Fibroblast of mammary gland (primary cell): ENCODE results near the gene PABPN1L.

Experiments used
- DNase-seq: peaks from one replicate; pipeline ENCODE4 v3.0.0-alpha.2; 2010; ENCODE audit warnings: low read depth
- H3K4me3 ChIP-seq: 2 replicates; pipeline ENCODE4 v1.5.1; 2011; ENCODE audit warnings: low read depth, mild to moderate bottlenecking, low read length, moderate library complexity; ENCODE audit not compliant: control insufficient read depth
- TF ChIP-seq, protein P1 (sequence below): conservative IDR thresholded peaks from 2 replicates; pipeline ENCODE4 v1.5.1; 2011; ENCODE audit warnings: low read depth, low read length, inconsistent platforms; ENCODE audit not compliant: control insufficient read depth, insufficient read depth

Gene PABPN1L

DNA sequence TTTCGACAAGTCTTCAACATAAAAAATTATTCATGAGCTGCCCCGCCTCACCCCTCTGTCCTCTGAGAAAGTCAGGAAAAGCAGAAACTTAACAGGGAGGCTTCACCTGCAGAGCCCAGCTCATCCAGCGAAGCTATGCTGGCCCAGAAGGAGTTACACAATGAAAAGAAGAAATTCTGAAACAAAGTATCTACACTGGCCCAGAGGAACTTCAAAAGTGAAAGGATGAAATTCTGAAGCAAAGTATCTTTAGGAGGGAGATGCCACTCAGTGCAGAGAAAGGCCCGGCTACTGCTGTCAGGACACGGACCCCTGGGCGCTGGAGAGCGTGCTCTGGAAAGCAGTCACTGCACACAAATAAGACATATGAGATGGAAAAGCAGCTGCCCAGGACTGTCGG is 11.3 kb downstream of the PABPN1L start:
- no peak overlapping the region for H3K4me3 ChIP-seq
- TF ChIP-seq, protein P1, sequence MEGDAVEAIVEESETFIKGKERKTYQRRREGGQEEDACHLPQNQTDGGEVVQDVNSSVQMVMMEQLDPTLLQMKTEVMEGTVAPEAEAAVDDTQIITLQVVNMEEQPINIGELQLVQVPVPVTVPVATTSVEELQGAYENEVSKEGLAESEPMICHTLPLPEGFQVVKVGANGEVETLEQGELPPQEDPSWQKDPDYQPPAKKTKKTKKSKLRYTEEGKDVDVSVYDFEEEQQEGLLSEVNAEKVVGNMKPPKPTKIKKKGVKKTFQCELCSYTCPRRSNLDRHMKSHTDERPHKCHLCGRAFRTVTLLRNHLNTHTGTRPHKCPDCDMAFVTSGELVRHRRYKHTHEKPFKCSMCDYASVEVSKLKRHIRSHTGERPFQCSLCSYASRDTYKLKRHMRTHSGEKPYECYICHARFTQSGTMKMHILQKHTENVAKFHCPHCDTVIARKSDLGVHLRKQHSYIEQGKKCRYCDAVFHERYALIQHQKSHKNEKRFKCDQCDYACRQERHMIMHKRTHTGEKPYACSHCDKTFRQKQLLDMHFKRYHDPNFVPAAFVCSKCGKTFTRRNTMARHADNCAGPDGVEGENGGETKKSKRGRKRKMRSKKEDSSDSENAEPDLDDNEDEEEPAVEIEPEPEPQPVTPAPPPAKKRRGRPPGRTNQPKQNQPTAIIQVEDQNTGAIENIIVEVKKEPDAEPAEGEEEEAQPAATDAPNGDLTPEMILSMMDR = no peak
- no peak for DNase-seq

DNA sequence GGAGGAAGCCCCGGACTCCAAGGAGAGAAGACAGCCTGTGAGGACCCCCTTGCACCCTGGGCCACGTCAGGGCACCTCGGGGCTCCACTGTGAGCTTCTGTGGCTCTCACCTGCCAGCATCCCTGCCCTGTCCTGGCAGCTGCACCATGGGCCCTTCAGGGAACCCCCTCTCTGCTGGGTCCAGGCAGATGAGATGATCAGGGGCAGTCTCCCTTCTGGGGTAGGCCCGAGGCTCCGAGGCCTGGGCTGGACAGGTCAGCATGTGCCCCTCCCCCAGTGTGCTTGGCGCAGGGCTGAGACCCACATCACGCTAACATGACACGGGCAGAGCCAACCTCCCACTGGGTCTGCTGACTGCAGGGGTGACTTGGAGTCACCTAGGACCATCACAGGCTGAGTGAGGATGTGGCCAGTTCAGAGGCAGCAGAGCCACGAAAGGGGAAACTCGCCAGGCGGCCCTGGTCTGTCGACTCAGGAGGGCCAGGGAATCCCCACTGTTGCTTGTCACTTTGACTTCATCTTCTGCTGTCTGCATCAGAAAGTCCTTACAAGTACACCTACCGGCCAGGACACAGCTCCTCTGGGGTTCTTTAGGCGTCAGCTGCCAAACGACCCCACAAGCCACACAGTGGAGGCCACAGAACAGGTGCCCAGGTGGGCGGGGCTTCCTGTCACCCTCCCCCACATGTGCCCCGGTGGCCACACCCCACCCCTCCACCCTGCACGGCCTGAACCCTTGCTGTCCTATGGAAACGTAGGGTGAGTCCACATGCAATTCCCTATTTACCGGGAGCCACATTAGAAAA is 12.0 kb downstream of the PABPN1L start:
- H3K4me3 ChIP-seq = no peak overlapping the region
- TF ChIP-seq, protein P1 = no peak
- DNase-seq = no peak

DNA sequence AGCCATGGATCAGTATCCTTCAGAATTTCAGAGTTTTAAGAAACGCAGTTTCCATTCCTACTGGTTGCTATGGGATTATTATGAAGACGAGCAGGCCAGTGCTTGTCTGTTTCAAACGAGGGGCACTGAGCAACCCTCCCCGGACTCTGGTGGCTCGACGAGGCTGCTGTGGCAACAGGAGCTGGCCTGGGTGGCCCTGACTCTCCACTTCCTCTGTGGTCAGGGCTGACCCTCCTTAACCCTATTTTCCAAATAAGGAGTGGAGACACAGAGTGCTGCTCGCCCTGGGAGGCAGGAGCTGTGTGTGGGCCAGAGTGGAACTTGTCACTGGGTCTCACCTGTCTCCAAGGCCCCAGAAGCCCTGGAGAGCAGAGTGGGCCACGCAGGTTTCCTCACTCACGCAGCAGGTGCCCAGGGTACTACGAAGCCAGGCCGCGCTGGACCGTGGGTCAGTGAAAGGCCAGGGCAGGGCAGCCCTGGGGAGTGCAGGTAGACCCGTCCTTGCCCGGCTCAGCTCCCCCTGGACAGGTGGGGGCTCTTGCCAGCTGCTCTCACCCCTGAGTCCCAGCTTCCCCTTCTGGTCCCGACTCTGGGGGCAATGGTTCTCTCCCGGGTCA is 13.0 kb downstream of the PABPN1L start:
- no peak for DNase-seq
- TF ChIP-seq, protein P1 = no peak
- no peak overlapping the region for H3K4me3 ChIP-seq

DNA sequence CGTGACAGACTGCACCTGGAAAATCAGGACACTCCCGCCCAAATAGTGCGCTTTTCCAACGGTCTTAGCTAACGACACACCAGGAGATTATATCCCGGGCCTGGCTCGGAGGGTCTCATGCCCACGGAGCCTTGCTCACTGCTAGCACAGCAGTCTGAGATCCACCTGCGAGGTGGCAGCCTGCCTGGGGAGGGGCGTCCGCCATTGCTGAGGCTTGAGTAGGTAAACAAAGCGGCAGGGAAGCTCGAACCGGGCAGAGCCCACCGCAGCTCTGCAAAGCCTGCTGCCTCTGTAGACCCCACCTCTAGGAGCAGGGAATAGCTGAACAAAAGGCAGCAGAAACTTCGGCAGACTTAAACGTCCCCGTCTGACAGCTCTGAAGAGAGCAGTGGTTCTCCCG is 14.8 kb downstream of the PABPN1L start:
- no peak overlapping the region for H3K4me3 ChIP-seq
- TF ChIP-seq, protein P1 = no peak
- DNase-seq = no peak

DNA sequence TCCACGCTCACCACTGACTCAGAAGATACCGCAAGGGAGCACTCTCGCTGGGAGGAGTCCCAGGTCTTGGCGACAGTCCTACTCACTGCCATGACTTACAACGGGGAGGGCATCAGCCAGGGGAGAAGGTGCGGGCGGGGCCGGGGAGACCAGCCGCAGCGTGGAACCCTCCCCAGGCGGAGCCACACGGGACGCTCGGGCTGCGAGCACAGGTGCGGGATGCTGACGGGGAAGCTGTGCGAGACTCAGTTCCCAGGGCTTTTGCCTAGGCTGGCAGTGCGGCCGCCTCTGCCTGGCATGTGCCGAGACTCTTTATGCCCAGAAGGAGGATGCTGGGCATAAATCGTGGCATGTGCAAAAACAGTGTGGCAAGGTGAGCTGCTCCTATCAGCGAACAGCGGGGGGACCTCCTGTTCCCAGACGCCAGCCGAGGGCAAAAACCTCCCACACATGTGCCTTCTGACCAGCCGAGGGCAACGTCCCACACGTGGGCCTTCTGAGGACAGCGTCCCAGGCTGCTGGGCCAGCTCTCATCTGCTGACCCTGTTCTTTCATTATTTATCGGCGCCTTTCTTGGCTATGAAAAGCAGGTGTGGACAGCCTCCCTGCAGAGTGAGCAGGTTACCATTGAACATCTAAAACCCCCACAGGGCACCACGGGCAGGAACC is 15.8 kb downstream of the PABPN1L start:
- no peak overlapping the region for H3K4me3 ChIP-seq
- TF ChIP-seq, protein P1 = no peak
- DNase-seq = no peak

DNA sequence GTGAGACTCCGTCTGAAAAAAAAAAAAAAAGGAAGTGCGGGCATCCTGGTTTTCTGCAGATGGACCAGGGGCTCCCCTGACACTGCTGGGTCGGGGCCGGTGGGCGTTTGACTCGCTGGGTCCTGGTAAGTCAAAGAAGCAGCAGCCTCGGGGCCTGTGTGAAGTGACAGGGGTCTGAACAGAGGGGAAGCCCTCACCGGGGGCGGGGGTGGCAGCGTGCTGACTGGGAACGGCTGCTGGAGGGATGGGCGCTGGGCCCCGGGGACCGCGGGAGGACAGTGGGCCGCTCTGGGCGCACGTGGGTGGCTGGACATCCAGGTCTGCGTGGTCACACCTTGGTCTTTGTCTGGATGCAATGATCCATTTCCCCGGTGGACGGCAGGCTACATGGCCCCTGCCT is 17.9 kb downstream of the PABPN1L start:
- H3K4me3 ChIP-seq = no peak overlapping the region
- no peak for DNase-seq
- TF ChIP-seq, protein P1 = no peak
